HG03342 (cell line): ENCODE measurements around the gene ARHGAP19.
A peak's percentile ranks its signal among the peaks of the same experiment; 100 is the strongest.
"Not testable (repeated sequence)": the region's sequence is repeated elsewhere in the genome, so short reads cannot be mapped to it uniquely, and the experiment has no call there.

Experiments
- ATAC-seq: cut with Tn5 transposase; IDR thresholded peaks from one replicate; pipeline ENCODE4 v1.9.1; 2021; ENCODE audit warnings: mild to moderate bottlenecking, moderate library complexity; ENCODE audit not compliant: unreplicated experiment

The ARHGAP19 gene

DNA sequence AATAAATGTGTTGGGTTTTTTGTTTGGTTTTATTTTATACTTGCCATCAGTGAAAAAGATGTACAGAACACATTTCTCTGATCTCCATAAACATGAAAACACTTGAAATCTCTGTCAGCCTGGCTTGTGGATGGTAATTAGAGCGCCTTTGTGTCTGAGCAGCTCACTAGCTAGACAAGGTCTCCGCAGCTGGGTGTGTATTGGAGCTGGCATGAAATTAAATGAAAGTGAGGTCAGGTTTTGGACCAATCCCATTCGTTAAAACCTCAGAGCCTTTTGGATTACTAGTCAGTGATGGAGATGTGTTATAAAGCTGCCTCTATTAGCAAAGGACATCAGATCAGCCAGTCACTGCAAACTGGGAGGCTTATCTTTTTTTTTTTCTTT lies 29.4 kb upstream of the ARHGAP19 start:
- no peak for ATAC-seq

- ATAC-seq = no peak
Measured at GRCh38 chr10:97321032-97321803, 28.8 kb upstream of the ARHGAP19 start.

DNA sequence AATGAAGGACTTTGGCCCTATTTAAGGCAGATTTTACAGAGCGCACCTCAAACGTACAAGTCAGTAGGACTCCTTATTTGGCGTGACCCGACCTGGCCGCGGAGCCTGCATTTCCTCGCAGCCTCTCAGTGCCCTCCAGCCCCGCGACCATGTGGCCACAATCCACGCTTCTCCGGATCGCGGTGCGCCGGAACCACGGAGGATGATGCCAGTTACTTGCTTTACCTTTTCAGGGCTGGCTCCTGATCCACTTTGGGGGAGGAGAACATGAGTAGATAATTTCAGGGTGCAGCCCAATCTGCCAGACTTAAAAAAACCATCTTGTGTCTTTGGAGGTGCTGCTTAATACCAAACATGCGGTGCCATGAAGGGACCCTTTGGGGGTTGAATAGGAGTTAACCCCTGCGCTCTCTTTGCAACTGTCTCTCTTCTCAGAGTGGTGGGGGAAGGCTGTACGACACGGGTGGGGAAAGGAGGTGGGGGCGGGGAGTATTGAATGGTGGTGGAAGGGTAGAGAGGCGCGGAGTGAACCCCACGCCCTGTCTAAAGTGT lies 28.1 kb upstream of the ARHGAP19 start:
- no peak for ATAC-seq

DNA sequence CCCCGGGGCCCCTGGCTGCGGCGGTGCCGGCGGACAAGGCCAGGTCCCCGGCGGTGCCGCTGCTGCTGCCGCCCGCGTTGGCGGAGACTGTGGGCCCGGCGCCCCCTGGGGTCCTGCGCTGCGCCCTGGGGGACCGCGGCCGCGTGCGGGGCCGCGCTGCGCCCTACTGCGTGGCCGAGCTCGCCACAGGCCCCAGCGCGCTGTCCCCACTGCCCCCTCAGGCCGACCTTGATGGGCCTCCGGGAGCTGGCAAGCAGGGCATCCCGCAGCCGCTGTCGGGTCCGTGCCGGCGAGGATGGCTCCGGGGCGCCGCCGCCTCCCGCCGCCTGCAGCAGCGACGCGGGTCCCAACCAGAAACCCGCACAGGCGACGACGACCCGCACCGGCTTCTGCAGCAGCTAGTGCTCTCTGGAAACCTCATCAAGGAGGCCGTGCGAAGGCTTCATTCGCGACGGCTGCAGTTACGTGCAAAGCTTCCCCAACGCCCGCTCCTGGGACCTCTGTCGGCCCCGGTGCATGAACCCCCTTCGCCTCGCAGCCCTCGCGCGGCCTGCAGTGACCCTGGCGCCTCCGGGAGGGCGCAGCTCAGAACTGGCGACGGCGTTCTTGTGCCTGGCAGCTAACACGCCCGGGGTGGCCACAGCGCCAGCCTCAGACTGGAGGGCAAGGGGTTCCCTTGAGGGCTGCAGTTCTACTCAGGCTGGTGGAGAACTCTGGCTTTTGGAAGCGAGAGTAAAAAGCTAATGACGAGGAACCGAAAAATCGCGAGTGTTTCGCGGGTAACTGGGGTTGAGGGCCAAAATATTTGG lies 27.4 kb upstream of the ARHGAP19 start:
- ATAC-seq = peak; percentile 33

- peak; percentile 78 for ATAC-seq
Measured at GRCh38 chr10:97318772-97319651, 26.6 kb upstream of the ARHGAP19 start, which contains the start of gene FRAT1. Gene FRAT1, plus strand, starts transcription at chr10:97319271. Its CDS starts 183 bp downstream, at chr10:97319454.

DNA sequence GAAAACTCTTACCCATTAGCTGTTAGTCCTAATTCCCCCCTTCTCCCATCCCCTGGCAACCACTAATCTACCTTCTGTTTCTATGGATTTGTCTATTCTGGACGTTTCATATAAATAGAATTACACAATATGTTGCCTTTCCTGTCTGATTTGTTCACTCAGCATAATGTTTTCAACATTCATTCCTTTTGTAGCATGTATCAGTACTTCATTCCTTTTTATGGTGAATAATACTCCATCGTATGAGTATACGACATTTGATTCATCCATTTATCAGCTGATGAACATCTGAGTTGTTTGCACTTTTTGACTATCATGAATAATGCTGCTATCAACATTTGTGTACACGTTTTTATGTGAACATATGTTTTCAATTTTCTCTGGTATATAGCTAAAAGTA lies 22.2 kb upstream of the ARHGAP19 start:
- no peak for ATAC-seq

DNA sequence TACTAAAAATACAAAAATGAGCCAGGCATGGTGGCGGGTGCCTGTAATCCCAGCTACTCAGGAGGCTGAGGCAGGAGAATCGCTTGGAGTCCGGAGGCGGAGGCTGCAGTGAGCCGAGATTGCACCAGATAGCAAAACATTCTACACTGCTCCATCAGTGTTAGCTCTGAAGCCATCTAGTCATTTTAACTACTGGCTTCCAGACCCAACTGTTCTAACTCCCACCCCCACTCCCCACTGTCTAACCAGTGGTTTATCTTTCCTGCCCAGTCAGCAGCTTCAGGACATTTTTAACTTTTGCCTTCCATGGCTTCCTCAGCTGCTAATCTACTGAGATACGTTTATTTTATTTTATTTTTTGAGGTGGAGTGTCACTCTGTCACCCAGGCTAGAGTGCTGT lies 20.5 kb upstream of the ARHGAP19 start:
- ATAC-seq = no peak

GRCh38 chr10:97311111-97311626 lies 18.7 kb upstream of the ARHGAP19 start:
- no peak for ATAC-seq

- no peak for ATAC-seq
Measured at GRCh38 chr10:97307866-97308780, 15.7 kb upstream of the ARHGAP19 start.

- ATAC-seq = no peak
Measured at GRCh38 chr10:97307441-97307840, 15.0 kb upstream of the ARHGAP19 start.

- no peak for ATAC-seq
Measured at GRCh38 chr10:97302088-97302791, 9.8 kb upstream of the ARHGAP19 start.

- no peak for ATAC-seq
Measured at GRCh38 chr10:97300980-97301379, 8.5 kb upstream of the ARHGAP19 start.

- no peak for ATAC-seq
Measured at GRCh38 chr10:97298223-97298571, 5.8 kb upstream of the ARHGAP19 start.

DNA sequence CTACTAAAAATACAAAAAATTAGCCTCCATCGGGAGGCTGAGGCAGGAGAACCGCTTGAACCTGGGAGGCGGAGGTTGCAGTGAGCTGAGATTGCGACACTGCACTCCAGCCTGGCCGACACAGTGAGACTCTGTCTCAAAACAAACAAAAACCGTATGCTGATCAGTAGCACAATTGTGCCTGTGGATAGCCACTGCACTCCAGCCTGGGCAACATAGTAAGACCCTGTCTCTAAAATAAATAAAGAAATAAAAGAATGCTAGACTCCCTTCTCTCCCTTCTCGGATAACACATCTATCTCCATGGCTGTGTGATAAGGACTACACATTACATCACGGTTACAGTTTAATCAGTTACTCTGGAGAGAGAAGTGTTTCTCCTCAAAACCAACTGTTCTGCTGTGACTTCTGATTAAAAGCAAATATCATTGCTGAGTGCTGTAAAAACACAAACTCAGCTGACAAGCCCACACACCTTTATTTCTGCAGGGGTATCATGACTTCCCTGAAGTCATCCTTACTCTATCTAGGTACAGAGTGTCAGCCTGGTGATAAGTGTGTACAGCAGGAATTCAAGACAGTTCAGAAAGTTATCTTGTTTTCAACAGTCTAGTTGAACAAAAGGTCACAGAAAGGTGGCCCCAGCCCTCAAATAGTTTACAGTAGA lies 5.3 kb upstream of the ARHGAP19 start:
- ATAC-seq = no peak

- no peak for ATAC-seq
Measured at GRCh38 chr10:97292862-97293198, 393 bp upstream of the ARHGAP19 start.

DNA sequence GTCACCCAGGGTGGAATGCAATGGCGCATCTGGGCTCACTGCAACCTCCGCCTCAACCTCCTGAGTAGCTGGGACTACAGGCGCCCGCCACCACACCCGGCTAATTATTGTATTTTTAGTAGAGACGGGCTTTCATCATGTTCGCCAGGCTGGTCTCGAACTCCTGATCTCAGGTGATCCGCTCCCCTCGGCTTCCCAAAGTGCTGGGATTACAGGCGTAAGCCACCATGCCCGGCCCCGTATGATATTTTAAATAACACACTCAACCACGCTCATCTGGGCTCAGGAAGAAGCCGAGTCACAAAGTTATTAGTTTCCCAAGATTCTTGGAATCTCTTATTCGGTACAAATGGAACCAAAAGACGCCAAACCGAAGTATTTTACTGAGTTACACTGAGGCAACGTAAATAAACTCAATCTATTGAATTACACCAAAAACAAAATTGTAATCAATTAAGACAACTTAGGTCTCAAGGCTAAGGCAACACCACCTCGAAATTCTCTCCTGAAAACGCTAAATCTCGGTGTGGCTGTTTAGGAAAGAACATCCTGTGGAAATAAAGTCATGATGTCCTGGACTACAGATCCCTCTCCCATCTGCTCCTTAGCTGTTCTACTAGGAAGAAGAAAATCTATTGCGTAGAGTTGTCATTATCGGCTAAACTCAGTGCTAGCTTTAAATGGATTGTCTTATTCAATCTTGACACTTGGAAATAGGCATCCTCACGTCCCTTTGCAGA lies 910 bp downstream of the ARHGAP19 start:
- ATAC-seq = no peak

GRCh38 chr10:97290576-97291356 lies 1.7 kb downstream of the ARHGAP19 start:
- ATAC-seq = not testable (repeated sequence)
